ENCODE results near the gene SMAD5. TPM values are rescaled to one million over a fixed set of nuclear protein-coding genes. Genes with fewer than 3 reads are reported as not detected.

SMAD5 gene
- total and polyA plus RNA-seq, 12 donors, result 6.4 to 76.6 (median 46.2) TPM

GRCh38 chr5:136103118-136103517, 29.5 kb upstream of the SMAD5 start:
- TF ChIP-seq POLR2A (IDR thresholded peaks at IDR 0.05), result no peak
- TF ChIP-seq, protein P1, sequence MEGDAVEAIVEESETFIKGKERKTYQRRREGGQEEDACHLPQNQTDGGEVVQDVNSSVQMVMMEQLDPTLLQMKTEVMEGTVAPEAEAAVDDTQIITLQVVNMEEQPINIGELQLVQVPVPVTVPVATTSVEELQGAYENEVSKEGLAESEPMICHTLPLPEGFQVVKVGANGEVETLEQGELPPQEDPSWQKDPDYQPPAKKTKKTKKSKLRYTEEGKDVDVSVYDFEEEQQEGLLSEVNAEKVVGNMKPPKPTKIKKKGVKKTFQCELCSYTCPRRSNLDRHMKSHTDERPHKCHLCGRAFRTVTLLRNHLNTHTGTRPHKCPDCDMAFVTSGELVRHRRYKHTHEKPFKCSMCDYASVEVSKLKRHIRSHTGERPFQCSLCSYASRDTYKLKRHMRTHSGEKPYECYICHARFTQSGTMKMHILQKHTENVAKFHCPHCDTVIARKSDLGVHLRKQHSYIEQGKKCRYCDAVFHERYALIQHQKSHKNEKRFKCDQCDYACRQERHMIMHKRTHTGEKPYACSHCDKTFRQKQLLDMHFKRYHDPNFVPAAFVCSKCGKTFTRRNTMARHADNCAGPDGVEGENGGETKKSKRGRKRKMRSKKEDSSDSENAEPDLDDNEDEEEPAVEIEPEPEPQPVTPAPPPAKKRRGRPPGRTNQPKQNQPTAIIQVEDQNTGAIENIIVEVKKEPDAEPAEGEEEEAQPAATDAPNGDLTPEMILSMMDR (IDR thresholded peaks at IDR 0.05), result no peak
- Histone ChIP-seq H3K9me3 (replicated peaks in 1 of 3) (no peaks in the 10 kb centered on the region), H3K27me3 (no peaks in the 10 kb centered on the region), H3K4me1 (replicated peaks in 1 of 2) (no peaks in the 10 kb centered on the region), H3K27ac (no peak overlapping the region), H3K36me3 (replicated peaks in 1 of 2) (no peaks in the 10 kb centered on the region), H3K4me3 (no peak overlapping the region)
- intact Hi-C loops (cut with DNase I), result no loop called here
- DNase-seq, result no peak
- WGBS, 4 donors, result 84 to 93% (median 86%) methylated on average over 1 of the region's 1 CpG

- no peak for DNase-seq
- H3K36me3 ChIP-seq (replicated peaks in 1 of 2), result no peaks in the 10 kb centered on the region
- H3K4me1 ChIP-seq (replicated peaks in 1 of 2), result no peaks in the 10 kb centered on the region
- H3K27ac ChIP-seq, result no peak overlapping the region
- H3K4me3 ChIP-seq, result no peak overlapping the region
- H3K27me3 ChIP-seq, result no peaks in the 10 kb centered on the region
- 58 to 70% (median 64%) methylated on average over 7 to 8 of the region's 8 CpGs for WGBS, 4 donors
- TF ChIP-seq POLR2A (IDR thresholded peaks at IDR 0.05), result no peak
- TF ChIP-seq, protein P1 (IDR thresholded peaks at IDR 0.05), result no peak
- H3K9me3 ChIP-seq (replicated peaks in 1 of 3), result no peaks in the 10 kb centered on the region
- intact Hi-C loops (cut with DNase I), result no loop called here
Observed at GRCh38 chr5:136104306-136104965, 28.2 kb upstream of the SMAD5 start.

GRCh38 chr5:136106351-136107031, 26.2 kb upstream of the SMAD5 start:
- TF ChIP-seq, protein P1 (IDR thresholded peaks at IDR 0.05), result no peak
- TF ChIP-seq POLR2A (IDR thresholded peaks at IDR 0.05), result no peak
- intact Hi-C loops (cut with DNase I), result no loop called here
- WGBS, 4 donors, result 86 to 89% (median 88%) methylated on average over 6 of the region's 6 CpGs

GRCh38 chr5:136108180-136108611, 24.4 kb upstream of the SMAD5 start:
- TF ChIP-seq, protein P1 (IDR thresholded peaks at IDR 0.05), result no peak
- TF ChIP-seq POLR2A (IDR thresholded peaks at IDR 0.05), result no peak
- H3K36me3 ChIP-seq (replicated peaks in 1 of 2), result no peaks in the 10 kb centered on the region
- intact Hi-C loops (cut with DNase I), result no loop called here

More at GRCh38 chr5:136106351-136107031, 26.2 kb upstream of the SMAD5 start:
- Histone ChIP-seq H3K4me3 (no peak overlapping the region), H3K4me1 (replicated peaks in 1 of 2) (no peaks in the 10 kb centered on the region), H3K27ac (no peak overlapping the region), H3K9me3 (replicated peaks in 1 of 3) (no peaks in the 10 kb centered on the region), H3K36me3 (replicated peaks in 1 of 2) (no peaks in the 10 kb centered on the region), H3K27me3 (no peaks in the 10 kb centered on the region)
- no peak for DNase-seq

More at GRCh38 chr5:136108180-136108611, 24.4 kb upstream of the SMAD5 start:
- no peaks in the 10 kb centered on the region for H3K9me3 ChIP-seq (replicated peaks in 1 of 3)
- H3K27me3 ChIP-seq, result no peaks in the 10 kb centered on the region
- no peak for DNase-seq
- H3K4me3 ChIP-seq, result no peak overlapping the region
- no peaks in the 10 kb centered on the region for H3K4me1 ChIP-seq (replicated peaks in 1 of 2)
- WGBS, 4 donors, result 75 to 89% (median 76%) methylated on average over 2 of the region's 2 CpGs
- no peak overlapping the region for H3K27ac ChIP-seq
